Measurements from ENCODE around the gene NACC1. TPM values are rescaled to one million over a fixed set of nuclear protein-coding genes. Genes with fewer than 3 reads are reported as not detected.

NACC1 gene
- total and polyA plus RNA-seq, 2 of the 8 experiments (the other 6 are each of a cell fraction or from before 2014, with no cell fraction given) = 234 to 301 TPM

DNA sequence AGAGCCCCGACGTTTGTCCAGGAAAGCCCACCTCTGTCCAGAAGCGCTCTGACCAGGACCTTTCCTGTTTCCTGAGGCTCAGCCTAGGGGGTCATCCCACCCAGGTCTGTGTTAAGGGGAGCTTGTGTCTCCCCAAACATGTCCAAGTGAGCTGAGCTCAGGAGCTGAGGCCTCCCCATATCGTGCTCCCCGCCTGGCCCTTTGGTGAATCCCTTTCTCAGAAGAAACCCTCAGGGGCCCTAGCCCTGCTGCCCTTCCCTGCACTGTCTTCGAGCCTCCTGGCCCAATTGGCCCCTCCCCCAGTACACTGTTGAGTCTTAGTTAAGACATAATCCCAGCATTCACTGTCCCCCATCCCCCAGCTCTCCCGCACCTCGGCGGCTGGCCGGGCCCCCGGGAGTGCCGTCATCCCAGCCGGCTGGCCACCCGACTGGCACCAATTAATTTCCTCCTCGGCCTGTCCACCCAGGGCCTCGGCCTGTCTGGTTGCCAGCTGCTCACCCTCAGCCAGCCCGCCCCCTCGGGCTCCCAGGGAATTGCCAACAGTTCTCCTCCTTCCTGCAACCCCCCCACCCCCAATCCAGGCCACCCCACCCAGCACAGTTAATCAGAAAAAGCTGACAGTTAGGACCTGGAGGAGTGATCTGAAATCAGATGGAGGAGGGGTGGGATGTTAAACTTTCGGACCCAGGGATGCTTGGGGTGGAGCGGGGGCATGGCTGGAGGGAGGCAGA is 45.7 kb downstream of the NACC1 start (continued):
- TF ChIP-seq, protein P1, sequence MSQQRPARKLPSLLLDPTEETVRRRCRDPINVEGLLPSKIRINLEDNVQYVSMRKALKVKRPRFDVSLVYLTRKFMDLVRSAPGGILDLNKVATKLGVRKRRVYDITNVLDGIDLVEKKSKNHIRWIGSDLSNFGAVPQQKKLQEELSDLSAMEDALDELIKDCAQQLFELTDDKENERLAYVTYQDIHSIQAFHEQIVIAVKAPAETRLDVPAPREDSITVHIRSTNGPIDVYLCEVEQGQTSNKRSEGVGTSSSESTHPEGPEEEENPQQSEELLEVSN (IDR thresholded peaks at IDR 0.05) = no peak
- TF ChIP-seq SRF (IDR thresholded peaks at IDR 0.05; ENCODE audit: low read depth, low read length) (no peak), RXRA (IDR thresholded peaks at IDR 0.05; ENCODE audit: insufficient read depth, low read depth, low read length) (no peak), CREB1 (IDR thresholded peaks at IDR 0.05) (no peak), RFX5 (IDR thresholded peaks at IDR 0.05; ENCODE audit: borderline replicate concordance, low read depth, low read length) (no peak), FOSL1 (IDR thresholded peaks at IDR 0.05; ENCODE audit: insufficient read depth, low read depth, low read length) (no peak), TBP (IDR thresholded peaks at IDR 0.05; ENCODE audit: low read depth, low read length) (0 out of 2 replicates have a peak, but pooled peaks have one; percentile 37), NRF1 (IDR thresholded peaks at IDR 0.05; ENCODE audit: low read depth, low read length) (no peak), BCL11A (IDR thresholded peaks at IDR 0.05; ENCODE audit: low read depth in 2 of 2, low read length in 2 of 2) (no peak), ASH2L (IDR thresholded peaks at IDR 0.05; ENCODE audit: low read length) (no peak), KDM1A (IDR thresholded peaks at IDR 0.05; ENCODE audit: borderline replicate concordance, low read length) (no peak), BRCA1 (IDR thresholded peaks at IDR 0.05; ENCODE audit: low read depth, low read length) (no peak), SIX5 (IDR thresholded peaks at IDR 0.05; ENCODE audit: low read depth, low read length) (no peak), POLR2AphosphoS5 (IDR thresholded peaks at IDR 0.05; ENCODE audit: low read depth, low read length) (peak; percentile 45), SP4 (IDR thresholded peaks at IDR 0.05; ENCODE audit: low read length) (no peak), TAF7 (optimal IDR thresholded peaks at IDR 0.05; ENCODE audit: borderline replicate concordance, low read depth, low read length) (no peak), YY1 (IDR thresholded peaks at IDR 0.05; ENCODE audit: low read depth, low read length) (no peak), RNF2 (IDR thresholded peaks at IDR 0.05; ENCODE audit: borderline replicate concordance, low read depth, low read length, missing control alignments, poor library complexity, severe bottlenecking) (no peak), ZNF274 (IDR thresholded peaks at IDR 0.05; ENCODE audit: borderline replicate concordance, extremely low read depth, low read length) (no peak), POLR2A (IDR thresholded peaks at IDR 0.05; ENCODE audit: control extremely low read depth in 1 of 2, low read depth in 2 of 2, low read length in 2 of 2) (peak in 1 of 2 experiments; percentile 52; a peak in 1 of 3 replicates), SAP30 (IDR thresholded peaks at IDR 0.05; ENCODE audit: insufficient read depth, insufficient replicate concordance, low read length) (no peak)
- TF ChIP-seq, protein P2, sequence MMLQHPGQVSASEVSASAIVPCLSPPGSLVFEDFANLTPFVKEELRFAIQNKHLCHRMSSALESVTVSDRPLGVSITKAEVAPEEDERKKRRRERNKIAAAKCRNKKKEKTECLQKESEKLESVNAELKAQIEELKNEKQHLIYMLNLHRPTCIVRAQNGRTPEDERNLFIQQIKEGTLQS (IDR thresholded peaks at IDR 0.05; ENCODE audit: insufficient read depth, low read depth, low read length) = no peak
- TF ChIP-seq, protein P3, sequence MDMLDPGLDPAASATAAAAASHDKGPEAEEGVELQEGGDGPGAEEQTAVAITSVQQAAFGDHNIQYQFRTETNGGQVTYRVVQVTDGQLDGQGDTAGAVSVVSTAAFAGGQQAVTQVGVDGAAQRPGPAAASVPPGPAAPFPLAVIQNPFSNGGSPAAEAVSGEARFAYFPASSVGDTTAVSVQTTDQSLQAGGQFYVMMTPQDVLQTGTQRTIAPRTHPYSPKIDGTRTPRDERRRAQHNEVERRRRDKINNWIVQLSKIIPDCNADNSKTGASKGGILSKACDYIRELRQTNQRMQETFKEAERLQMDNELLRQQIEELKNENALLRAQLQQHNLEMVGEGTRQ (IDR thresholded peaks at IDR 0.05; ENCODE audit: low read length) = no peak

Data from H1 (cell line).